NB4 (cell line): ENCODE data around the gene CTIF.

Experiments
- MYC ChIP-seq: IDR thresholded peaks from 2 replicates; pipeline ENCODE4 v1.6.1; 2011; ENCODE audit warnings: low read depth, low read length
- POLR2A ChIP-seq: IDR thresholded peaks from 2 replicates; pipeline ENCODE4 v1.6.1; 2011; ENCODE audit warnings: mild to moderate bottlenecking; ENCODE audit not compliant: insufficient read length; ENCODE audit errors: extremely low read depth
- TF ChIP-seq, protein P1 (sequence below): IDR thresholded peaks from one replicate; pipeline ENCODE4 v1.5.1; 2012; ENCODE audit warnings: low read depth, low read length

DNA sequence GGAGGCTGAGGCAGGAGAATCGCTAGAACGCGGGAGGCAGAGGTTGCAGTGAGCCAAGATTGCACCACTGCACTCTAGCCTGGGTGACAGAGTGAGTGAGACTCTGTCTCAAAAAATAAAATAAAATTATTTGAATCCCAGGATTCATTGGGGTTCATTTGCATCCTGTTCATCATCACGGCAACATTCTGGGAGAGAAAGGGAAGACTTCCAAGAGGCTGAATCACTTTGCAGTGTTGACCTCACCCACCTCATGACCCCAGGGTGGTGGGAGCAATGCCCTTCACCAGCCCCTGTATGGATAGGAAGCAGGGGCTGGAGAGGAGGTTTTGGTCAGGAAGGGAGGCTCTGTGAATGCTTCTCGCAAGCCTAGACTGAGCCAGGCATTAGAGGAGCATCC is 195.6 kb downstream of the CTIF start:
- TF ChIP-seq MYC (no peak), POLR2A (no peak)
- TF ChIP-seq, protein P1, sequence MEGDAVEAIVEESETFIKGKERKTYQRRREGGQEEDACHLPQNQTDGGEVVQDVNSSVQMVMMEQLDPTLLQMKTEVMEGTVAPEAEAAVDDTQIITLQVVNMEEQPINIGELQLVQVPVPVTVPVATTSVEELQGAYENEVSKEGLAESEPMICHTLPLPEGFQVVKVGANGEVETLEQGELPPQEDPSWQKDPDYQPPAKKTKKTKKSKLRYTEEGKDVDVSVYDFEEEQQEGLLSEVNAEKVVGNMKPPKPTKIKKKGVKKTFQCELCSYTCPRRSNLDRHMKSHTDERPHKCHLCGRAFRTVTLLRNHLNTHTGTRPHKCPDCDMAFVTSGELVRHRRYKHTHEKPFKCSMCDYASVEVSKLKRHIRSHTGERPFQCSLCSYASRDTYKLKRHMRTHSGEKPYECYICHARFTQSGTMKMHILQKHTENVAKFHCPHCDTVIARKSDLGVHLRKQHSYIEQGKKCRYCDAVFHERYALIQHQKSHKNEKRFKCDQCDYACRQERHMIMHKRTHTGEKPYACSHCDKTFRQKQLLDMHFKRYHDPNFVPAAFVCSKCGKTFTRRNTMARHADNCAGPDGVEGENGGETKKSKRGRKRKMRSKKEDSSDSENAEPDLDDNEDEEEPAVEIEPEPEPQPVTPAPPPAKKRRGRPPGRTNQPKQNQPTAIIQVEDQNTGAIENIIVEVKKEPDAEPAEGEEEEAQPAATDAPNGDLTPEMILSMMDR: no peak
